NT2/D1 (cell line): ENCODE results near the gene HILPDA.

Experiments used
- YY1 ChIP-seq: IDR thresholded peaks from 2 replicates; pipeline ENCODE4 v1.6.1; 2011; ENCODE audit not compliant: insufficient read length, insufficient read depth
- ZNF274 ChIP-seq: IDR thresholded peaks from 2 replicates; pipeline ENCODE4 v1.6.1; 2011; ENCODE audit warnings: mild to moderate bottlenecking, low read depth, low read length

GRCh38 chr7:128442356-128442755 lies 13.3 kb upstream of the HILPDA start:
- TF ChIP-seq YY1 = no peak
- TF ChIP-seq ZNF274 = no peak
